ENCODE results near the gene MICALL2.
A peak's percentile ranks its signal among the peaks of the same experiment; 100 is the strongest.

MICALL2 gene

DNA sequence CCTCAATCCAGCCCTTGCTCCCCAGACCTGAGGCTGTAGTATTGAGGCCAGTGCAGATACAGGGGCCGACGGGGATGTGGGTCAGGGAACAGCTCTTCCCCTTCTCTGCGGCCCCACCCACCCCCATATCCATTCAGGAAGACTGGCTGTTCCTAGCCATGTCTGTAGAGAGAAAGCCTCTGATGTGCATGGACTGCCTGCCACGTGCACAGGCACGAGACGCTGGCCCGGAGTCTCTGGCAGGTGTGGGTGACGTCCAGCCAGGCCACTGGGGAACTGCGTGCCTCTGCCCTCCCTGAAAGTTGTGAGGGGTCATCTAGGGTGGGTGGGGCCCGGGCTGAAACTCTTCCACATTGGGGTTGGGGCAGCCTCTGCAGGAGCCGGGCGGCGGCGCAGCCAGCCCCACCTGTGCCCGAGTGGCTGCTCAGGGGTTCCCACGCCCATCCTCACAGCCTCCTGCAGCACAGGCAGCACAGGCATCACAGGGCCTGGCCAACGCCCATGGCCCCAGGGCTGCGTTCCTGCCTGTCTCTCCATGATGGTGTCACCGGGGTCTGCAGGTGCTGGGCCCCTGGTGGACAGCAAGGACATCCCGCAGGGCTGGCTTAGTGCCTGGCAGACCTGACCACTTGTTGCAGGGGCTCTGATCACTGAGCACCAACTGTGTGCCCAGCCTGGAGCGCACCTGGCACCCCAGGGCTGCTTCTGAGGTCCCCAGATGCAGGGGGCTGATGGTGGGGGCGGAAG, 27.5 kb downstream of the MICALL2 start:
- no peak for DNase-seq

DNA sequence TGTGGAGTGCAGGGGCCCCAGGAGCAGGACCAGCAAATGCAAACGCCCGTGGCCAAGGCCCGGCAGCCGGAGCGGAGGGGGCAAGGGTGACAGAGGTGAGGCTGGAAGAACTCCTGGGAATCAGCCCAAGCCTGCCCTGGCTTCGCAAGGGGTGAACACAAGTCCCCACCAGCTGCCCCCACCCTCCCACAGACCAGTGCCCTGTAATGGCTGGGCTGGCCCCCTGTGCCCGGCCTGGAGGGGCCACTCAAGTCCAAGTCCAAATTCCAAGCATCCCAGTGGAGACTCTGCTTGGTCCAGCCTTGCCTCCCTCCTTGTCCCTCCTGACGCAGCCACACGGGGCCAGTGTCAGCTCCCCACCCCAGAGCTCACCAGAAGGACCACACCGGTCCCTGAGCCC, 28.0 kb downstream of the MICALL2 start:
- DNase-seq, result no peak

DNA sequence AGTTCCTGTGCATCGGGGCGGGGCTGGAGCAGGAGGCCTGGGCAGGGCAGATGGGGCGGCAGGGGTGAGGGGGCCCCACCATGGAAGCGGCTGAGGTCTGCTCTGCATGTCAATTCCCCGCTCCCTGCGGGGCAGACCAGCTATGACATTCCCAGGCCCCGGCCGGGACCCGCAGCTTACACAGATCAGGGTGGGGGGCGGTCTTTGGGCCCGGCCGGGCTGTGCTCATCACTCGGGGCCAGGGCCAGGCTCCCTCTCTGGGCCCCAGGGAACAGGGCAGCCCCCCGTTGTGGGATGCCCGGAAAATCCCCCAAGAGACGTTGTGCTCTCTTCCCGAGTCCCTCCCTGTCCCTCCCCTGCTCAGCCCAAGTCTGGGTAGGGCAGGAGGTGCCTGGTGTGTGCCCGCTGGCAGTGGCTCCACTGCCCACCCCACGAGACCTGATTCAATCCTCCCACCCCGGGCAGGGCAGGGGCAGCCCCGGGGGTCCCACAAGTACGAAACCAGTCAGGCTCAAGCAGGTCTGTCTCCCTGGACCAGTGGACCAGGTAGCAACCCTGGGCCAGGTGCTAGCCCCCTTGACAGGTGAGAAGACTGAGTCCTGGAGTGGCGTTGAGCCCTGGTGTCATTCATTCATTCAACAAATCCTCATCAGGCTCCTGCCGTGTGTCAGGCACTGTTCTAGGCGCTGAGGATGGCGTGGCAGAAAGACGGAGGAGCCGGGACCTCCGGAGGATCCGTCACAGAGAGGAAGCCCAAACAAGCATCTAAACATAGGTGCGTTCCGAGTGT, 29.0 kb downstream of the MICALL2 start:
- no peak for DNase-seq

DNA sequence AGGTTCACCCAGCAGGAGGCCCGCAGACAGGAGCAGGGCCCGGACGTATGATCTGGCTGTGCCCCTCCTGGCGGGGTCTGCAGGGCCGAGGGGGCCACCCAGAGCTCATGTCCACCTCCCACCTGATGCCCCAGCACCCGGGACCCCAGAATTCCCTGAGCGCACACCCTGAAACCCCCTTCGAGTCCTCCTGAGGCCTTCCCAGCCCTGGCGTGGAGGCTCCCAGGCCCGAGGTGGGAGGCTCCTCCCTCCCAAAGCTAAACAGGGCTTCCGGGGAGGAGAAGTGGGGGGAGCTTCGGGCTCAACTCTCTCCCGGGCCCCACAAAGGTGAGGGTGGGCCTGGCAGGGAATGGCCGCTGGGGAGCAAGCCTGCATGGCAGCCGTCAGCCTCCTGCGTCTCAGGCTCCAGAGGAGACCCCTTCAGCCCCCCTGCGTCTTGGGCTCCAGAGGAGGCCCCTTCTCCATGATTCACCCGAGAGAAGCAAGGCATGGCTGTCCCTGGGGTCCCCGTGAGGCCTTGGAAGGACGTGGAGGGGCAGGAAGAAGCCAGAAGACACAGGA, 30.2 kb downstream of the MICALL2 start:
- DNase-seq, result no peak

DNA sequence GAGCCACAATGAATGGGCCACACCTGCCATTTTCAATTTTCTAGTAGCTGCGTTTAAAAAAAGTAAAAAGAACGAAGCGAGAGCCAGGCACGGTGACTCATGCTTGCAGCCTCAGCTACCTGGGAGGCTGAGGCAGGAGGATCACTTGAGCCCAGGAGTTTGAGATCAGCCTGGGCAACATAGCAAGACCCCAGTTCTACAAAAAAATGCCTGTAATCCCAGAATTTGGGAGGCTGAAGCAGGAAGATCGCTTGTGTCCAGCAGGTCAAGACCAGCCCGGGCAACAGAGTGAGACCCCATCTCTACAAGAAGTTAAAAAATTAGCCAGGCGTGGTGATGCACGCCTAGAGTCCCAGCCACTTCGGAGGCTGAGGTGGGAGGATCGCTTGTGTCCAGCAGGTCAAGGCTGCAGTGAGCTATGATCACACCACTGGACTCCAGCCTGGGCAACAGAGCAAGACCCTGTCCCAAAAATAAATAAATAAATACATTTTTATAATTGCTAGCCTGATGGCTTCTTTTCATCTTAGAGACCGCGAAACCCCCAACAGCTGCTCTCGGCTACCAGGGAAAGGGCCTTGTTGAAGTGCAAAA, 32.1 kb downstream of the MICALL2 start:
- DNase-seq, result no peak

DNA sequence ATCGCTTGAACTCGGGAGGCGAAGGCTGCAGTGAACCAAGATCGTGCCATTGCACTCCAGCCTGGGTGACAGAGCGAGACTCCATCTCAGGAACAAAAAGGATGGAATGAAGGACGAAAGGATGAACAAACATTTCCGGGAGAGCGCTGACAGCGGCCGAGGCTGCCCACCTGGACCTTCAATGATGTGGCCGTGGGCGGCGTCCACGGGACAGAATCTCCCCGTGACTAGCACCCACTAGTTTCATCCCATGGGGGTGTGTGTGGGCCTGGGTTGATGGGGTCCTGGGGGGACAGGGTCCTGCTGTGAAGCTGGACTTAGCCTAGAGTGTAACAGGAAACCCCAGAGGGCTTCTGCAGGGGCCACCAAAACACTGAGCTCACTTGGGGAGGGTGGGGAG, 32.8 kb downstream of the MICALL2 start:
- no peak for DNase-seq

DNA sequence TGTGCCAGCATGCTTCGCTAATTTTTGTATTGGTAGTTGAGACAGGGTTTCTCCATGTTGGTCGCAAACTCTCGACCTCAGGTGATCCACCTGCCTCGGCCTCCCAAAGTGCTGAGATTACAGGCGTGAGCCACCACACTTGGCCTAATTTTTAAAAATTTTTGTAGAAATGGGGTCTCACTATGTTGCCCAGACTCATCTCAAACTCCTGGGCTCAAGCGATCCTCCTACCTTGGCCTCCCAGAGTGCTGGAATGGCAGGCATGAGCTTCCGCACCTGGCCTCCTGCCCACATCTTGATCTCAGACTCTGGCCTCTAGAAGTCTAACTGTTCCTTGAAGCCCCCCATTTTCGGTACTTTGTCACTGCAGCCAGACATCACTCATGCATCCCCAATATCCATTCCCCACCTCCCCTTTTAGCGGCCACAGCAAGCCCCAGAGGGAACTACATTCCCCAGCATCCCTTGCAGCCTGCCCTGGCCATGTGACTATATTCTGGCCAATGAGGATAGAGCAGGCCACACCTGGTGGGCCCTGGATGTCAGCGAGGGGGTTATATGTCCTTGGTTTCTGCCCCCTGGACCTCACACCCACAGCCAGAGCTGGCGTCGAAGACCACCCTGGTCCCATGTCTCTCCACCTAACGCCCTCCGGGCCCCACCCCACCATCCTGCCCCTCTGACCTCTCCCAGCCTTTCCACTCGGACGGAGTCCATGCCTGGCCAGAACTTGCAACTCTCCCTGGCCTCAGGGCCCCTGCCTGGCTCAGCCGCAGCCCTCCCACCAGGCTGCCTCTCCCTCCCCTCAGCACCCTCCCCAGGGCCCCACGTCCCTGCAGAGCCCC, 33.8 kb downstream of the MICALL2 start:
- DNase-seq, result no peak

DNA sequence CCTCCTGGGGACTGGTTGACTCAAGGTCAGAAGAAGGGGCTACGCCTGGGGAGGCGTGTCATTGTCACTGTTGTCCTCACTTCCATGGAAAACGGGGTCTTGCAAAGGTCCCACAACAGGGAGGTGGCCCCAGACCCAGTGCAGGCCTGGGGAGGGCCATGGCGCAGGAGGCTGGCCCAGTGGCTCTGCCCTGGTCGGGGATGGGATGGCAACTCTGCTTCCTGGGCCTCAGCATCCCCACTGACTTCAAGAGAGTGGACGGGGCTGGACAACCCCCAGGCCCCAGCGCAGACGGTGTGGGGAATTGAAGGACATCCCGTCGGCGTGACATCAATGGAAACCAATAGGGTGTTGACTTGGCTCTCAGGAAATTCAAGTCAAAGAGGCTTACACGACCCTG, 35.2 kb downstream of the MICALL2 start:
- no peak for DNase-seq

DNA sequence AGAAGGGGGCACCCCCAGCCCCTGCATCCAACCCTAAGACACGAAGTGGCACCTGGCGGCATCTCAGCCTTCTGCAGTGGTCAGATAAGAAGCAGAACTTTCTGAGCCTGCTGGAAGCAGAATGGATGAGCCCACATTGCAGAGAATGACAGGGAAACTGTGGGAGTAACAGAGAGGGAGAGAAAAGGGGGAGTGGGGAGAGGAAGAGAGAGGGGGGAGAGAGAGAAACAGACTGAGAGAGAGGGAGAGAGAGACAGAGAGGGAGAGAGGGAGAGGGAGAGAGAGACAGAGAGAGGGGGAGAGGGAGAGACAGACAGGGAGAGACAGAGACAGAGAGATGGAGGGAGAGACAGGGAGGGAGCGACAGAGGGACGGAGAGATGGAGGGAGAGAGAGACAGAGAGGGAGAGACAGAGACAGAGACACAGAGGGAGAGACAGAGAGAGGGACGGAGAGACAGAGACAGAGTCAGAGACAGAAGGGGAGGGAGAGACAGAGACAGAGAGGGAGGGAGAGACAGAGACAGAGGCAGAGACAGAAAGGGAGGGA, 35.9 kb downstream of the MICALL2 start:
- no peak for DNase-seq

DNA sequence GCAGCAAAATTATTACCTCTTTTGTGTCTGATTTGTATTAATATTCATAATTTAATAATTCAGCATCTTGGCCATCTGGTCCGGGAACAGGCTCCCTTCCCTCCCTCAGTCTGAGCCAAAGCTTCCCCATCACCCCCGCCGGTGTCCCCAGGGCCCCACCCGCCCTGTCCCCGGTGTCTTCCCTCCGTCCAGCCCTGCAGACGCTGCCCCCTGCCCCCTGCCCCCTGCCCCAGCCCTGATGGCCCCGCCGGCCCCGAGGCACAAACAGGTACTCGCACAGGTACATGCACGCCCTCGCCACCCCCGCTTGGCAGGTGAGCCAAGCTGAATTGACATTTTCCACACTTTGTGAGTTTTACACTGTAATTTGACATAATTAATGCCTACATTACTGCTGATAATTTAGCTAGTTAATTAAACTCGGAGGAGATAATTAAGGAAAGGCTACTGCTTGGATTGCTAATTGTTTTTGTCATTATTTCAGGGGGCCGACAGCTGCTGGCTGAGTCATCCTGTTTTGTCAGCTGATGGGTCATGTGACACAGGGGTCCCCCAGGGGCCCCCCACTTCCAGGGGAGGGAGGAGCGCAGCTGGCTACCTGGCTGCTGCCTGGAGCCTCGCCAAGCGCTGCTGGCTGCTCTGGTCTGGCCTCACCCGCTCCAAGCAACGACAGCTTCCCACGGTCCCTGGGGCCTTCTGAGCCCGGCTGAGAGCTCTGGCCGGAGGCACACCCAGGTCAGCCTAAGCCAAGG, 36.6 kb downstream of the MICALL2 start:
- no peak for DNase-seq

DNA sequence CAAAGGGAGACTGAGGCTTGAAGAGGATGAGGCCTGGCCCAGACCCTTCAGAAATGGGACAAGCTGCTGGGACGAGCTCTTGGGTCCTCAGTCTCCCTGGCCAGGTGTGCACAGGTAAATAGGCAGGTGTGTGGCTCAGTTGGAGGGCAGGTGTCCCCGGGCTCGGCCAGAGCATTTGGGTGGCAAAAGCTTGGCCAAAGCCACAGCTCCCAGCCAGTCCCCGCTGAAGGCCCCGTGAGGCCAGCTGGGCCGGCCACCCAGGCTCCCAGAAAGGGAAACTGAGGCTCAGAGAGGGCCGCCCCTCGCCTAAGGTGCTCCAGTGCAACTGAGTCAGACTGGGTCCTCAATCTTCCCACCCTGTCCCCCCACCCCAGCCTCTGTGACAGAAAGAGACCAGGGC, 37.3 kb downstream of the MICALL2 start:
- DNase-seq, result no peak

DNA sequence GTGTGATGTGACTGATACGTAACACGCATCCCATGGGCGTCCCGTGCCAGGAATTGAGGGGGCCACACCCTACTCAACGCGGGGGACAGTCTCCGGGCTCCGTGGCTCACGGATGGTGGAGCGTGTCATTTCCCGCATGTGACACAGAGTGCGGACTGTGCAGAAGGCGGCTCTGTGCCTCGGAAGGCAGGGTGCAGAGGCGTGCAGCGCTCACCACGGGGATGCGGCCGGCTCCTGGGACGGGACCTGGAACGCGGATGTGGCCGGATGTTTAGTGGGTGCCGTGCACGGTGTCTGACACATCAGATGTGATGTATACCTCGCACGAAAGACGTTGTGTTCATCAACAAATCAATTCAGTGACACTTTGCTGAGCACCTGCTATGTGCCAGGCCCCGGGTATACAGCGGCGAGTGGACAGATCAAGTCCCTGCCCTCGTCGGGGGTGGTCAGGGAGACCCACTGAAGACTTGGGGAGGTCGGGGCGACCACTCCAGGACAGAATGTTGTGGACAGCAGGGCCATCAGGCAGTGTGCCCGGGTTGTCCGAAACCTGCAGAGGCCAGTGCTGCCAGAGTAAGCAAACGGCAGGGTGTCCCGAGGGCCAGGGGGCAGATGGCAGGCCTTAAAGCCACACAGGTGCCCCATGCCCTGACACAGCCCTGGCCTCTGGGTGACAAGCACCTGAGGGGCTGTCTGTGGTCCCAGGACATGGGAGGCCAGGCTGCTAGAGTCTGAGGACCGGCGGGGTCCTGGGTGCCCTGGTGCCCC, 38.1 kb downstream of the MICALL2 start:
- no peak for DNase-seq

DNA sequence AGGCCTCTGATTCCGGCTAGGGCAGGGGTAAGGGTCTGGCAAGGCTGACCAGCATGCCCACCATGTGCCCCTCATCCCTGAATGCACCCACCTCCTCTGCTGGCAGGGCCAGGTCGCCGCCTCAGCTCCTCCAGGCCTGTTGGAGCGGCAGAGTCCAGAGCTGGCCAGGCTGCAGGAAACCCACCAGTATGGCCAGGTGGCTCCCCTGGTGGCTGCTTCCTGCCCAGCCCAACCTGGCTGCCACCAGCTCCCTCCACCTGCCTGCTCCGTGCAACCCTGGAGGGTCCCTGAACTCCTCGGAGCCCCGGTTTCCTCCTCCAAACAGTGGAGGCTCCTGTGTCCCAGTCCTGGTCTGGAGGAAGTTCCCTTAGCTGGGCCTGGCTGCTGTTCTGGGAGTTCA, 39.6 kb downstream of the MICALL2 start:
- no peak for DNase-seq

DNA sequence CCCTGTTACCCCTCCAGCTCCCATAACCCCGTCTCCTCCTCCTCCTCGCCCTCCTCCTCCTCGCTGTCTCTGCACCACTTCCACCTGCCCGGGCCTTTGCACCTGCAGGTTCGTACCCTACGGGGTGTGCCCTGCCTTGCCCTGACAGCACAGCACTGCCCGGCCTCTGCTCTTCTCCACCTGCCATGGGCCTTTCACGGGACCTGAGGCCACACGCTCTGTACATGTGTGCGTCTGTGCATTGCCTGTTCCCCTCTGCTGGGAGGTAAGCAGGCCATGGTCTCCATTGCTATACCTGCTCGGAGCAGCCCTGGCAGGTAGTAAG, 40.0 kb downstream of the MICALL2 start:
- no peak for DNase-seq

DNA sequence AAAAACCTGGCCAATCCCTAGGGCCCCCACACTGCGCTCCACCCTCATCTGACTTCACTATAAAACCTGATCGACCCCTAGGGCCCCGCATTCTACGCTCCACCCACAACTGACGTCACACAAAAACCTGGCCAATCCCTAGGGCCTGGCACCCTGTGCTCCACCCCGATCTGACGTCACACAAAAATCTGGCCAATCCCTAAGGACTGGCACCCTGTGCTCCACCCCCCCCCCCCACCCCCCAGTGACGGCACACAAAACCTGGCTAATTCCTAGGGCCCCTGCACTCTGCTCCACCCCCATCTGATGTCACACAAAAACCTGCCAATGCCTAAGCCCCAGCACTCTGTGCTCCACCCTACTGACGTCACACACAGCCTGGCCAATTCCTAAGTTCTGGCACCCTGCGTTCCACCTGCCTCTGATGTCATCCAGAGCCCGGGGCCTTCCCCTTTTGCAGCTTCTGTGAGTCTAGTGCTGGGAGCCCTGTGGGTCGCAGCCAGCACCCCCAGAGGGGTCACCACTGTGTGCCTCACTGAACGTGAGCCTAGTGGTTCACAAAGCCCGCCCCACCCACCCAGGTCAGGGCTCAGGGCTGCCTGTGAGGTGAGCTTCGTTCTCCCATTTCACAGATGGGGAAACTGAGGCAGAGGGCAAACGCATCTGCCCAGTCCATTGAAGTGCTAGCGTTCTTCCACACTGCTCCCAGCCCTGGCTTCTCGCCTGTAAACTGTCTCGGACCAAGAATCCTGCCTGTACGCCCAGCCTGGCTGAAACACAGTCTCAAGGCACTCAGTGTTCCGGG, 40.6 kb downstream of the MICALL2 start:
- no peak for DNase-seq

DNA sequence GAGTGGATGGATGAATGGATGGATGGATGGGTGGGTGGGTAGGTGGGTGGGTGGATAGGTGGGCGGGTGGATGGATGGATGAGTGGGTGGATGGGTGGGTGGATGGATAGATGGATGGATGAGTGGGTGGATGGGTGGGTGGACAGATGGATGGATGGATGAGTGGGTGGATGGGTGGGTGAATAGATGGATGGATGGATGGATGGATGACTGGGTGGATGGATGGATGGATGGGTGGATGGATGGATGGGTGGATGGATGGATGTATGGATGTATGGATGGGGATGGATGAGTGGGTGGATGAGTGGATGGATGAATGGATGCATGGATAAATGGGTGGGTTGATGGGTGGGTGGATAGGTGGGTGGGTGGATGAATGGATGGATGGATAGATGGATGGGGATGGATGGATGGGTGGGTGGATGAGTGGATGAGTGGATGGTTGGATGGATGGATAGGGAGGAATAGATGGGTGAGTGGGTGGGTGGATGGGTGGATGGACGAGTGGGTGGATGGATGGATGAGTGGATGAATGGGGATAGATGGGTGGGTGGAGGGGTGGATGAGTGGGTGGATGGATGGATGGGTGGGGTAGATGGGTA, 43.8 kb downstream of the MICALL2 start:
- DNase-seq, result no peak

DNA sequence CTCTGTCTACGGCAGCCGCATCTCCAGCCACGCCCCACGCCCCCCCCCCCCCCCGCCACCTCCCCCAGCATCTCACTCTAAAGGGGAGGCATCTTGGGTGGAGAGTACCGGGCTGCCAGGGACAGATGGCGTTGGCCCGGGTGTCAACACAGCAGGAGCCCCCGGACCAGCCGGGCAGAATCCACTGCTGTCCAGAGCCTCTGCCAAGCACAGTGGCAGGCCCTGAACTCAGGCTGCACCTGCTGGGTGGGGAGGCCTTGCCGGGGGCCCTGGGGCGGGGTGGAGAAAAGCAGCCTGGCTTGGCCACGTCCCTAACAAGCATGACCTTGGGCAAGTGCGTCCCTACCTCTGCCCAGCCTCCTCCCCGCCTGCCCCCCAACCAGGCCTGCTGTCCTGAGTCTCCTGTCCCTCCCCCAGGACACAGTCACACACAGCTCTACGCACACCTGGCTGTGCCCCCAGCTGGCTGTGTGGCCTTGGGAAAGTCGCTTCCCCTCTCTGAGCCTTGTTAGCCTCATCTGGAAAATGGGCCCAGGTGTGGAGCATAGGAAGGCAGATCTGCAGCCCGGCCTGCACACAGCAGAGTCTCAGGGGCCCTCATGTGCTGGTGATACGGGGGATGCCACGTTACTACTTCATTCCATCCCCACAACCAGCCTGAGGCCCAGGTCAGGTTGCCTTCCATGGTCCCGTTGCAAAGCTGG, 45.2 kb downstream of the MICALL2 start:
- no peak for DNase-seq

DNA sequence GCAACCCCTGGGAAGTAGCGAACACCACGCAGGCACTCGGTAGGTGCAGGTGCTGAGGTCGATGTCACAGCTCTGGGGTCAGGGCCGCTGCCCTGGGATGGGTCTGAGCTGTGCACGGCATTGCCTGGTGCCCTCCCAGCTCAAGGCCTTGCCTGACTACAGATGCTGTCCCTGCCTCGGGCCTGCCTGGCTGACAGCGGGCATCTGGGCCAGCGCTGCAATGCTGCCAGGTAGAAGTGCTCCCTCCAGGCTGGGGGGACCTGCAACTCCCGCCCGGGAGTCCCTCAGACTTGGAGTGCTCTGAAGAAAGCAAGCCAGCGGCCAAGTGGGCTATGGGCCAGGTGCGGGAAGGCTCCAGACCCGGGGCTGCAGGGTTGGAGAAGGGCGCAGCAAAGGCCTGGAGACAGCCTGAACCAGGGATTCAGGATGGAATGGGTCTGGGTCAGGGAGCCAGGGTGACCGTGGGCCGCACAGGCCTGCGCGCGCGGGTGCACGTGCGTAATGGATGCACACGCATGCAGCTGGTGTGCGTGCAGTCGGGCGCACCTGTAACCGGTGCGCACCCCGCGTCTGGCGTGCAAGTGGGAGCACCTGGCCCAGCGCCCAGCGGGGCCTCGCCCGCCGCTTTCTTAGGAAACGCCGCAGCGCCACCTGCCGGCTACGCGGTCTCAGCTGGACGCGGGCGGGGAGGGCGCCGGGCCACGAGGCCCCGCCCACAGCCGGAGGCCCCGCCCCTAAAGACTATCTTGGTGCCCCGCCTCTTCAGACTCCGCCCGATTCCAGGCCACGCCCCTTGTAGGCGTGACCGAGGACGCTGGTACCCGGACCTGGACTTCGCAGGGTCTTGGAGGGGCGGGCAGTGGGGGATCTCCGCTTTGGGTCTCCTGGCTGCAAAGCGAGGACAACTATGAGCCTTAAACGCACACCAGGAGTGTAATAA, 46.7 kb downstream of the MICALL2 start:
- DNase-seq, result peak; percentile 73
